ENCODE data around the gene HOXD11. TPM values are rescaled to one million over a fixed set of nuclear protein-coding genes. Genes with fewer than 3 reads are reported as not detected.

HOXD11 gene
- total RNA-seq, 2 experiments from 2014 or later, result not detected

DNA sequence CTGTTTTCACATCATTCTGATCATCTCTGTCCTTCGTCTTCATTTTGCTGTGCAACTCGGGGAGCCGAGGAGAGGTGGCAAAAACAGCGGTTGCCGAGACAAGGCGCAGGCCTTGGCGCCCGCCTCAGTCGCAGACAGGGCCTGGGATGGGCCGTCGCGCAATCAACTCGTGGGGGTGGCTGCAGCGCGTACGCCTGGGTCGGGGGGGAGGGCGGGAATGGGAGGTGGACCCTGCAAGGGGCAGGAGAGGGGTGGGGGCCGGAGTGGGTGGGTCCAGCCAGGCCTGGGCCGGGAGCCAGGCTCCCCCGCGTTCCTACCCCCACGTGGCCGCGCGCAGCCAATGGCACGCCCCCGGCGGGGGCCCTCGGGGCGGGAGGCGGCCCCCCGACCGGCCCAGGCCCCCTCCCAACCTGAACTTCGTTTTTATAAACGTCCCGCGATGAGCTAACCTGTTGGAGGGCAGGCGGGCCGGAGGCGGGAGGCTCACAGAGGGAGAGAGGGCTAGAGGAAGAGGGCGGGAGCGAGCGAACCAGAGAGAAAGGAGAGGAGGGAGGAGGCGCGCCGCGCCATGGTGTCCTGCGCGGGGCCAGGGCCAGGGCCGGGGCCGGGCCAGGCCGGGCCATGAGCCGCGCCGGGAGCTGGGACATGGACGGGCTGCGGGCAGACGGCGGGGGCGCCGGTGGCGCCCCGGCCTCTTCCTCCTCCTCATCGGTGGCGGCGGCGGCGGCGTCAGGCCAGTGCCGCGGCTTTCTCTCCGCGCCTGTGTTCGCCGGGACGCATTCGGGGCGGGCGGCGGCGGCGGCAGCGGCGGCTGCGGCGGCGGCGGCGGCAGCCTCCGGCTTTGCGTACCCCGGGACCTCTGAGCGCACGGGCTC lies 14.6 kb upstream of the HOXD11 start, which contains the start of gene HOXD13:
TSS of gene HOXD13 (plus strand) at position 452 of the 875 bp plus-strand sequence. CDS start at position 622, 170 bp downstream.
- ChIA-PET POLR2A (no interaction called here), CTCF (interaction anchor here (0.6 to 0.7 kb wide), 2 partner anchors 1065 to 1749 kb away, joined by 3 read pairs; no protein-coding TSS in a partner anchor)
- no peak for DNase-seq
- H3K9me3 Mint-ChIP-seq, result no peaks in the 10 kb centered on the region
- peak within 1 kb of the TSS; percentile 6 for H3K4me3 Mint-ChIP-seq
- peaks cover 3% of the 10 kb centered on the region for H3K36me3 Mint-ChIP-seq (ENCODE audit: low read depth)
- peaks cover 92% of the 10 kb centered on the region for H3K27me3 Mint-ChIP-seq
- peaks cover 15% of the 10 kb centered on the region for H3K4me1 Mint-ChIP-seq
- peak within 1 kb of the TSS; percentile 79 for H3K27ac Mint-ChIP-seq

DNA sequence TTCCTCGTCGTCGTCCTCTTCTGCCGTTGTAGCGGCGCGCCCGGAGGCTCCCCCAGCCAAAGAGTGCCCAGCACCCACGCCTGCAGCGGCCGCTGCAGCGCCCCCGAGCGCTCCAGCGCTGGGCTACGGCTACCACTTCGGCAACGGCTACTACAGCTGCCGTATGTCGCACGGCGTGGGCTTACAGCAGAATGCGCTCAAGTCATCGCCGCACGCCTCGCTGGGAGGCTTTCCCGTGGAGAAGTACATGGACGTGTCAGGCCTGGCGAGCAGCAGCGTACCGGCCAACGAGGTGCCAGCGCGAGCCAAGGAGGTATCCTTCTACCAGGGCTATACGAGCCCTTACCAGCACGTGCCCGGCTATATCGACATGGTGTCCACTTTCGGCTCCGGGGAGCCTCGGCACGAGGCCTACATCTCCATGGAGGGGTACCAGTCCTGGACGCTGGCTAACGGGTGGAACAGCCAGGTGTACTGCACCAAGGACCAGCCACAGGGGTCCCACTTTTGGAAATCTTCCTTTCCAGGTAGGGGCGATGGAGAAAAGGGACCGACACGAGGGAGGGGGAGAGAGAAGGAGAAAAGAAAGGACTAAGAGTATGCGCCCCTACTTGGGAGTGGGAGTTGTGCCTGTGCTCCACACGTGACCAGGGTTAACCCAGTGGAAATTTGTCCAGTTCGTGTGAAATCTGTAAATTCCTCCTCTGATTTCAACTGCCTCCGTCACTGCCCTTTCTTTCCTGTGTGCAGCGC lies 13.8 kb upstream of the HOXD11 start:
- no peak for DNase-seq
- Mint-ChIP-seq H3K4me1 (peaks cover 18% of the 10 kb centered on the region), H3K27me3 (peaks cover 91% of the 10 kb centered on the region), H3K4me3 (peak overlapping the region; percentile 1), H3K9me3 (no peaks in the 10 kb centered on the region), H3K36me3 (ENCODE audit: low read depth) (peaks cover 3% of the 10 kb centered on the region), H3K27ac (peak overlapping the region; percentile 42)
- CTCF ChIA-PET, result interaction anchor here (0.7 to 1.0 kb wide), 2 partner anchors 71 to 1750 kb away, joined by 3 read pairs; no protein-coding TSS in a partner anchor
- POLR2A ChIA-PET, result no interaction called here

GRCh38 chr2:176093898-176094249 lies 13.2 kb upstream of the HOXD11 start:
- Mint-ChIP-seq H3K9me3 (no peaks in the 10 kb centered on the region), H3K27me3 (peaks cover 91% of the 10 kb centered on the region), H3K4me3 (peak overlapping the region; percentile 1), H3K36me3 (ENCODE audit: low read depth) (peaks cover 3% of the 10 kb centered on the region), H3K27ac (peak overlapping the region; percentile 42), H3K4me1 (peaks cover 16% of the 10 kb centered on the region)
- ChIA-PET POLR2A (no interaction called here), CTCF (interaction anchor here (0.8 to 1.0 kb wide), 2 partner anchors 24 to 71 kb away, joined by 3 read pairs; no protein-coding TSS in a partner anchor)
- DNase-seq, result no peak

DNA sequence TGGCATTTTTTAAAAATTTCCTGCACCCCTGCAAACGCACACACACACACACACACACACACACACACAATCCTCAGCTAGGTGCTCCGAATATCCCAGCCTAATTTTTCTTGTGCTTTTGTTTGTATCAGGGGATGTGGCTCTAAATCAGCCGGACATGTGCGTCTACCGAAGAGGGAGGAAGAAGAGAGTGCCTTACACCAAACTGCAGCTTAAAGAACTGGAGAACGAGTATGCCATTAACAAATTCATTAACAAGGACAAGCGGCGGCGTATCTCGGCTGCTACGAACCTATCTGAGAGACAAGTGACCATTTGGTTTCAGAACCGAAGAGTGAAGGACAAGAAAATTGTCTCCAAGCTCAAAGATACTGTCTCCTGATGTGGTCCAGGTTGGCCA lies 12.7 kb upstream of the HOXD11 start:
- CTCF ChIA-PET, result interaction anchor here (0.8 to 1.0 kb wide), 2 partner anchors 24 to 70 kb away, joined by 3 read pairs; no protein-coding TSS in a partner anchor
- H3K27ac Mint-ChIP-seq, result no peak overlapping the region
- POLR2A ChIA-PET, result no interaction called here
- no peak overlapping the region for H3K4me3 Mint-ChIP-seq
- peaks cover 3% of the 10 kb centered on the region for H3K36me3 Mint-ChIP-seq (ENCODE audit: low read depth)
- H3K27me3 Mint-ChIP-seq, result peaks cover 91% of the 10 kb centered on the region
- H3K9me3 Mint-ChIP-seq, result no peaks in the 10 kb centered on the region
- DNase-seq, result no peak
- H3K4me1 Mint-ChIP-seq, result peaks cover 16% of the 10 kb centered on the region

DNA sequence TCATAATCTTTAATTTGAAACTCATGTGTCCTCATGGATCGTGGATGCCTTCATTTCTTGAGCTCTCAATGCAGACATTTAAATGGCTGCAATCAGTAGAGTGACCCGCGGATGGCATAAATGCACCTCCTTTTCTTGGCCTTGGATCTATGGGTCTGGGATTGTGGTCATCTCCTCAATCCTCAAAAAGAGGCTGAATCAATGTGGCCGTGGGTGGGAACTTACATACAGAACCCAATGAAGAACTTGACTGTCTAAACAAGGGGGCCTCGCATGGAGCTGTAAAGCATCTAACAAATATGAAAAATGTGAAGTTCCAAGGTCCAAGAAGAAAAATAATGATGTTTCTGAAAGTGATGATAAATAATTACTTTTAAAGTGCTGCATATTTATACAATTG lies 11.7 kb upstream of the HOXD11 start:
- ChIA-PET POLR2A (no interaction called here), CTCF (no interaction called here)
- Mint-ChIP-seq H3K4me3 (no peak overlapping the region), H3K9me3 (no peaks in the 10 kb centered on the region), H3K27me3 (peaks cover 87% of the 10 kb centered on the region), H3K27ac (no peak overlapping the region), H3K36me3 (ENCODE audit: low read depth) (peaks cover 3% of the 10 kb centered on the region), H3K4me1 (peaks cover 16% of the 10 kb centered on the region)
- no peak for DNase-seq

DNA sequence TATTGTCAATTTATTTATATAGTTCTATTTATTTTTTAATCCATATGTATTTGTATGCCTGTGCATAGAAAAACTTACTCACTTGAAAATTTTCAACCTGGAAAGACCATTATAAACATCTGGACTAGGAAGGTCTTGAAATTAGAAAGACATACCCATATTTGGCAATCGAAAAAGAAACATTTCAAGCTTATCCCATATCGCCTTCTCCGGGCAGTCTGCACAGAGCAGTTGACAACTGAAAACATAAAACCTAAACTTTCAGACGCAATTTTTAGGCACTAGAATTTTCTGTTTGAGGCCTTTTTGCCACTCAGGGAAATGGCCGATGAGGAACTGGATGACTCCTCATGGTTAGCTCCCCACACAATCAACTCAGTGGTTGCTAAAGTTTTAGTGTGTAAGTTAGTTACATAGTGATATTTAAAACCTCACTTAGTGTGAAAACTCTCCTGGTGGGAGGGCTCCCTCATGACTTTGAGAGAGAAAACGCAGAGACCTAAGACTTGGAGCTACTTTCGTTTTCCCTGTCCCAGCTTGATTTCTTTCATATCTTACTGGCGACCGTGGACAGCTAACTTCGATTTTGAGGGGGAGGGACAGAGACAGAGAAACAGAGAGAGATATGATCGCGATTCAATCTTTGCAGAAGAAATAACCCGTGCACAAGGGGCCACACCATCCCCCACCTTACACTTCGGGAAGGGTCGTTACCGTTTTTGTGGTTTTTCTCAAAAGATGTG lies 10.7 kb upstream of the HOXD11 start:
- H3K9me3 Mint-ChIP-seq, result no peaks in the 10 kb centered on the region
- H3K4me1 Mint-ChIP-seq, result peaks cover 16% of the 10 kb centered on the region
- H3K4me3 Mint-ChIP-seq, result peak overlapping the region; percentile 68
- H3K27me3 Mint-ChIP-seq, result peaks cover 87% of the 10 kb centered on the region
- ChIA-PET CTCF (interaction anchor here (0.5 to 2.1 kb wide), 10 partner anchors 11 to 1230 kb away, joined by 3 to 6 read pairs (median 4); no protein-coding TSS in a partner anchor), POLR2A (no interaction called here)
- peaks cover 3% of the 10 kb centered on the region for H3K36me3 Mint-ChIP-seq (ENCODE audit: low read depth)
- no peak overlapping the region for H3K27ac Mint-ChIP-seq
- no peak for DNase-seq

- H3K4me1 Mint-ChIP-seq, result peaks cover 16% of the 10 kb centered on the region
- ChIA-PET CTCF (interaction anchor here (0.6 to 2.1 kb wide), 16 partner anchors 9 to 846 kb away, joined by 3 to 6 read pairs (median 4); no protein-coding TSS in a partner anchor), POLR2A (no interaction called here)
- H3K9me3 Mint-ChIP-seq, result no peaks in the 10 kb centered on the region
- H3K27me3 Mint-ChIP-seq, result peaks cover 87% of the 10 kb centered on the region
- H3K4me3 Mint-ChIP-seq, result peak overlapping the region; percentile 68
- H3K36me3 Mint-ChIP-seq (ENCODE audit: low read depth), result peaks cover 3% of the 10 kb centered on the region
- DNase-seq, result peak; percentile 55
- no peak overlapping the region for H3K27ac Mint-ChIP-seq
These were observed 9.9 kb upstream of the HOXD11 start for GRCh38 chr2:176096986-176097819.

DNA sequence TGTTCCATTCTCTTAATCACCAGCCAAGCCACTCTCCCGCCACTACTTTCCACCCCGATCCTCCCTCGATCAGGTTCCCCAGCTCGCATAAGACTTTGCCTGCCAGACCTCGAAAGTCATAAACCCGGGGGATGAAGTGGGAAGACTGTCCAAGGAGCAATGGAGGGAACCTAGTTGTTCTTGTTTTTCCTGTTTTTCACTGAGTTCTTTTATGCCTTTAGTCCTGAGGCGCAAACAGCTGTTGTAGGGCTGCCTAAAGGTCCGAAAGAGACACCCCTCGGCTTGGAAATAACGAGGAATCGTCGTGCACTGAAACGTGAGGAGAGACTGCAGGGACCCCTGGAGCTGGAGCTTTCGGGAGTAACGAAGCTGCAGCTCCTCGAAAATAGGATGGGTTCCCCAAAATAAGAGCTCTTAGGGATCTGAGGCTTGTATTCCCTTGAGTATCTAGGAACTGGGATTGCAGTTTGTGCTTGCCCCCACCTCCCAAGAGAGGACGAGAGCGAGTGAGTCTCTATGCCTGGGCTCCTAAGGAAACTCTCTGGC lies 9.2 kb upstream of the HOXD11 start:
- H3K36me3 Mint-ChIP-seq (ENCODE audit: low read depth), result peaks cover 3% of the 10 kb centered on the region
- H3K27ac Mint-ChIP-seq, result no peak overlapping the region
- no peaks in the 10 kb centered on the region for H3K9me3 Mint-ChIP-seq
- POLR2A ChIA-PET, result no interaction called here
- H3K4me1 Mint-ChIP-seq, result peaks cover 16% of the 10 kb centered on the region
- H3K4me3 Mint-ChIP-seq, result peak overlapping the region; percentile 68
- no peak for DNase-seq
- H3K27me3 Mint-ChIP-seq, result peaks cover 94% of the 10 kb centered on the region
- CTCF ChIA-PET, result interaction anchor here (0.6 to 2.1 kb wide), 14 partner anchors 10 to 846 kb away, joined by 3 to 6 read pairs (median 4); no protein-coding TSS in a partner anchor

- DNase-seq, result no peak
- Mint-ChIP-seq H3K4me3 (peak overlapping the region; percentile 3), H3K27ac (no peak overlapping the region), H3K27me3 (peaks cover 93% of the 10 kb centered on the region), H3K4me1 (peaks cover 16% of the 10 kb centered on the region), H3K36me3 (ENCODE audit: low read depth) (peaks cover 3% of the 10 kb centered on the region), H3K9me3 (no peaks in the 10 kb centered on the region)
- POLR2A ChIA-PET, result no interaction called here
- CTCF ChIA-PET, result interaction anchor here (0.7 to 2.1 kb wide), 6 partner anchors 10 to 735 kb away, joined by 3 to 6 read pairs (median 4); no protein-coding TSS in a partner anchor
These were observed 8.5 kb upstream of the HOXD11 start for GRCh38 chr2:176098366-176099158.

GRCh38 chr2:176099159-176099727 lies 7.8 kb upstream of the HOXD11 start:
- H3K27me3 Mint-ChIP-seq, result peaks cover 92% of the 10 kb centered on the region
- H3K27ac Mint-ChIP-seq, result no peak overlapping the region
- POLR2A ChIA-PET, result no interaction called here
- H3K4me1 Mint-ChIP-seq, result peaks cover 16% of the 10 kb centered on the region
- H3K9me3 Mint-ChIP-seq, result no peaks in the 10 kb centered on the region
- no peak for DNase-seq
- peak overlapping the region; percentile 3 for H3K4me3 Mint-ChIP-seq
- CTCF ChIA-PET, result interaction anchor here (0.7 kb wide), 1 partner anchor 102 kb away, joined by 3 read pairs; no protein-coding TSS in a partner anchor
- no peaks in the 10 kb centered on the region for H3K36me3 Mint-ChIP-seq (ENCODE audit: low read depth)

All from activated CD4-positive, alpha-beta T cell treated with anti-CD3 and anti-CD28 coated beads, Interleukin-2, amount 10 ng/mL, durations not matched to agents 7 days and 5 days (primary cell).